ENCODE results near the gene FATE1. TPM values are rescaled to one million over a fixed set of nuclear protein-coding genes. Genes with fewer than 3 reads are reported as not detected.
A peak's percentile ranks its signal among the peaks of the same experiment; 100 is the strongest.

FATE1 gene
- total RNA-seq, 4 donors from 2014 or later: not detected

GRCh38 chrX:151722241-151722846, 6.5 kb downstream of the FATE1 start:
- H3K9me3 ChIP-seq: no peaks in the 10 kb centered on the region
- no peak overlapping the region for H3K4me3 ChIP-seq
- H3K36me3 ChIP-seq: no peaks in the 10 kb centered on the region
- no peaks in the 10 kb centered on the region for H3K27me3 ChIP-seq
- H3K4me1 ChIP-seq: no peaks in the 10 kb centered on the region
- DNase-seq: peak in 2 of 3 donors; percentile 47 to 48
- no peak overlapping the region for H3K27ac ChIP-seq
- TF ChIP-seq CTCF (IDR thresholded peaks at IDR 0.05) (peak in 3 of 6 experiments; percentile 18 to 23 (median 21)), POLR2A (IDR thresholded peaks at IDR 0.05) (no peak)

GRCh38 chrX:151723156-151723760, 7.4 kb downstream of the FATE1 start:
- H3K9me3 ChIP-seq: no peaks in the 10 kb centered on the region
- peak in 1 of 3 donors; percentile 19 for DNase-seq
- H3K27me3 ChIP-seq: no peaks in the 10 kb centered on the region
- H3K4me1 ChIP-seq: no peaks in the 10 kb centered on the region
- H3K36me3 ChIP-seq: no peaks in the 10 kb centered on the region
- no peak overlapping the region for H3K4me3 ChIP-seq
- no peak overlapping the region for H3K27ac ChIP-seq
- TF ChIP-seq POLR2A (IDR thresholded peaks at IDR 0.05): no peak
- no peak for TF ChIP-seq CTCF (IDR thresholded peaks at IDR 0.05)

GRCh38 chrX:151724563-151725337, 8.9 kb downstream of the FATE1 start:
- H3K9me3 ChIP-seq: no peaks in the 10 kb centered on the region
- H3K27ac ChIP-seq: no peak overlapping the region
- H3K4me1 ChIP-seq: no peaks in the 10 kb centered on the region
- H3K4me3 ChIP-seq: no peak overlapping the region
- H3K36me3 ChIP-seq: no peaks in the 10 kb centered on the region
- DNase-seq: peak in 1 of 3 donors; percentile 23
- TF ChIP-seq CTCF (IDR thresholded peaks at IDR 0.05) (no peak), POLR2A (IDR thresholded peaks at IDR 0.05) (no peak)
- no peaks in the 10 kb centered on the region for H3K27me3 ChIP-seq

GRCh38 chrX:151725338-151725614, 9.4 kb downstream of the FATE1 start:
- TF ChIP-seq POLR2A (IDR thresholded peaks at IDR 0.05) (no peak), CTCF (IDR thresholded peaks at IDR 0.05) (no peak)
- H3K27me3 ChIP-seq: no peaks in the 10 kb centered on the region
- H3K36me3 ChIP-seq: no peaks in the 10 kb centered on the region
- no peak for DNase-seq
- no peak overlapping the region for H3K27ac ChIP-seq
- H3K4me1 ChIP-seq: no peaks in the 10 kb centered on the region
- H3K9me3 ChIP-seq: no peaks in the 10 kb centered on the region
- H3K4me3 ChIP-seq: no peak overlapping the region

- no peaks in the 10 kb centered on the region for H3K9me3 ChIP-seq
- H3K27me3 ChIP-seq: no peaks in the 10 kb centered on the region
- no peak overlapping the region for H3K4me3 ChIP-seq
- H3K27ac ChIP-seq: no peak overlapping the region
- H3K36me3 ChIP-seq: no peaks in the 10 kb centered on the region
- TF ChIP-seq POLR2A (IDR thresholded peaks at IDR 0.05) (no peak), CTCF (IDR thresholded peaks at IDR 0.05) (no peak)
- no peaks in the 10 kb centered on the region for H3K4me1 ChIP-seq
- DNase-seq: no peak
These were observed 10.9 kb downstream of the FATE1 start for GRCh38 chrX:151726751-151727150.
